HepG2 (cell line): ENCODE results near the gene PJA2. TPM values are rescaled to one million over a fixed set of nuclear protein-coding genes. Genes with fewer than 3 reads are reported as not detected.
A peak's percentile ranks its signal among the peaks of the same experiment; 100 is the strongest.

Experiments used
- BRF2 ChIP-seq: sonication (generic); formaldehyde crosslinking; IDR thresholded peaks from 2 replicates; pipeline ENCODE4 v1.8.1; 2022; ENCODE audit warnings: mild to moderate bottlenecking, missing genetic modification reagents
- CBFB ChIP-seq: sonication (generic); formaldehyde crosslinking; IDR thresholded peaks from 2 replicates; pipeline ENCODE4 v1.4.0; 2020; ENCODE audit warnings: missing genetic modification reagents
- DMAP1 ChIP-seq: IDR thresholded peaks from 2 replicates; pipeline ENCODE4 v1.6.1; 2016
- EED ChIP-seq: sonication (generic); formaldehyde crosslinking; IDR thresholded peaks from 2 replicates; pipeline ENCODE4 v1.5.0; 2020; ENCODE audit warnings: mild to moderate bottlenecking, missing genetic modification reagents
- ETV6 ChIP-seq: sonication (generic); formaldehyde crosslinking; conservative IDR thresholded peaks from 2 replicates; pipeline ENCODE4 v1.4.0; 2020; ENCODE audit warnings: missing genetic modification reagents
- FOXM1 ChIP-seq: sonication (generic); formaldehyde crosslinking; IDR thresholded peaks from 2 replicates; pipeline ENCODE4 v1.5.0; 2020; ENCODE audit warnings: missing genetic modification reagents
- GABPA ChIP-seq, 2 experiments: IDR thresholded peaks; 2 replicates each; pipeline ENCODE4 v1.6.1; 2011 to 2016; ENCODE audit warnings: low read depth in 2 of 2, low read length in 1 of 2, missing biosample characterization in 1 of 2, missing genetic modification characterization in 1 of 2
- HDAC2 ChIP-seq: sonication (generic); formaldehyde crosslinking; IDR thresholded peaks from 2 replicates; pipeline ENCODE4 v1.4.0; 2020; ENCODE audit warnings: missing genetic modification reagents
- HDAC6 ChIP-seq: fragments of 200-600 bp; sonication (generic); IDR thresholded peaks from 2 replicates; pipeline ENCODE4 v1.7.0; 2017; ENCODE audit warnings: mild to moderate bottlenecking, antibody characterized with exemption, low read length, low read depth
- IRX3 ChIP-seq: sonication (generic); formaldehyde crosslinking; IDR thresholded peaks from 2 replicates; pipeline ENCODE4 v1.8.1; 2023; ENCODE audit warnings: mild to moderate bottlenecking, low read depth, missing genetic modification reagents, borderline replicate concordance
- MTERF4 ChIP-seq: sonication (generic); formaldehyde crosslinking; IDR thresholded peaks from 2 replicates; pipeline ENCODE4 v1.8.0; 2023; ENCODE audit warnings: mild to moderate bottlenecking, missing genetic modification reagents
- MYPOP ChIP-seq: sonication (generic); formaldehyde crosslinking; IDR thresholded peaks from 2 replicates; pipeline ENCODE4 v1.8.1; 2023; ENCODE audit warnings: mild to moderate bottlenecking, moderate library complexity, missing genetic modification reagents
- PAXIP1 ChIP-seq: sonication (generic); formaldehyde crosslinking; conservative IDR thresholded peaks from 2 replicates; pipeline ENCODE4 v1.4.0; 2020; ENCODE audit warnings: mild to moderate bottlenecking, missing genetic modification reagents, moderate library complexity
- SMAD3 ChIP-seq: sonication (generic); formaldehyde crosslinking; IDR thresholded peaks from 2 replicates; pipeline ENCODE4 v1.4.0; 2020; ENCODE audit warnings: missing genetic modification reagents
- ZBTB3 ChIP-seq: sonication (generic); formaldehyde crosslinking; IDR thresholded peaks from 2 replicates; pipeline ENCODE4 v1.4.0; 2020; ENCODE audit warnings: low read depth, mild to moderate bottlenecking, moderate library complexity, missing genetic modification reagents, borderline replicate concordance
- ZFP62 ChIP-seq: sonication (generic); formaldehyde crosslinking; IDR thresholded peaks from 2 replicates; pipeline ENCODE4 v1.4.0; 2020; ENCODE audit warnings: missing genetic modification reagents
- ZKSCAN1 ChIP-seq: fragments of 150-350 bp; IDR thresholded peaks from 2 replicates; pipeline ENCODE4 v1.6.1; 2014; ENCODE audit warnings: low read length
- ZNF746 ChIP-seq: sonication (generic); formaldehyde crosslinking; IDR thresholded peaks from 2 replicates; pipeline ENCODE4 v1.8.0; 2022; ENCODE audit warnings: mild to moderate bottlenecking, missing genetic modification reagents
- ZNF816 ChIP-seq: sonication (generic); formaldehyde crosslinking; IDR thresholded peaks from 2 replicates; pipeline ENCODE4 v1.8.0; 2022; ENCODE audit warnings: missing genetic modification reagents, mild to moderate bottlenecking, borderline replicate concordance
- polyA plus RNA-seq, 8 experiments: library from polyadenylated mRNA; depleted of rRNA in 3 of 8; stranded (reverse) in 7 of 8; unstranded in 1 of 8; fragments of >200 nt; fragmentation: Illumina TruSeq in 4 of 8; extraction: Trizol in 4 of 8; gene quantifications; 2 replicates each; pipeline versions ENCODE4 v1.2.1 to v1.2.3, GENCODE V29; 2011 to 2016; ENCODE audit warnings: low read depth in 4 of 8, missing spikeins in 1 of 8, mixed read lengths in 1 of 8; ENCODE audit not compliant: insufficient read depth in 1 of 8
- total RNA-seq, 5 experiments: library from RNA; depleted of rRNA; stranded (reverse); fragments of >200 nt; fragmentation: Illumina TruSeq; extraction: Trizol; gene quantifications; 2 replicates each; pipeline ENCODE4 v1.2.3, GENCODE V29; 2016; ENCODE audit warnings: low read depth in 1 of 5

The PJA2 gene
- total and polyA plus RNA-seq, 2 of the 13 experiments (the other 11 are each of a cell fraction or from before 2014, with no cell fraction given) = 39.4 to 41.4 TPM

- TF ChIP-seq MYPOP (no peak; the same call in 1 of the 2 replicates), ZFP62 (CRISPR knock-in tag) (no peak), MTERF4 (CRISPR knock-in tag) (no peak), DMAP1 (peak; percentile 83), HDAC2 (no peak), SMAD3 (CRISPR knock-in tag) (no peak), GABPA (IDR thresholded peaks at IDR 0.05; ENCODE audit: low read depth, low read length) (peak; percentile 47), GABPA (CRISPR knock-in tag; IDR thresholded peaks at IDR 0.05; ENCODE audit: low read depth) (peak; percentile 77), EED (CRISPR knock-in tag) (no peak), ZKSCAN1 (no peak), ETV6 (CRISPR knock-in tag) (0 out of 2 replicates have a peak, but pooled peaks have one; percentile 4), ZNF746 (CRISPR knock-in tag) (no peak), IRX3 (CRISPR knock-in tag) (no peak), FOXM1 (no peak), CBFB (CRISPR knock-in tag) (peak; percentile 74; the same call in 1 of the 2 replicates), ZBTB3 (CRISPR knock-in tag) (no peak), ZNF816 (CRISPR knock-in tag) (no peak), PAXIP1 (CRISPR knock-in tag) (no peak; the same call in 1 of the 2 replicates), HDAC6 (no peak), BRF2 (CRISPR knock-in tag) (no peak)
Measured at GRCh38 chr5:109409844-109410388, at the start of gene PJA2 (continued).
